ENCODE data around the gene ART4.

Gene ART4

DNA sequence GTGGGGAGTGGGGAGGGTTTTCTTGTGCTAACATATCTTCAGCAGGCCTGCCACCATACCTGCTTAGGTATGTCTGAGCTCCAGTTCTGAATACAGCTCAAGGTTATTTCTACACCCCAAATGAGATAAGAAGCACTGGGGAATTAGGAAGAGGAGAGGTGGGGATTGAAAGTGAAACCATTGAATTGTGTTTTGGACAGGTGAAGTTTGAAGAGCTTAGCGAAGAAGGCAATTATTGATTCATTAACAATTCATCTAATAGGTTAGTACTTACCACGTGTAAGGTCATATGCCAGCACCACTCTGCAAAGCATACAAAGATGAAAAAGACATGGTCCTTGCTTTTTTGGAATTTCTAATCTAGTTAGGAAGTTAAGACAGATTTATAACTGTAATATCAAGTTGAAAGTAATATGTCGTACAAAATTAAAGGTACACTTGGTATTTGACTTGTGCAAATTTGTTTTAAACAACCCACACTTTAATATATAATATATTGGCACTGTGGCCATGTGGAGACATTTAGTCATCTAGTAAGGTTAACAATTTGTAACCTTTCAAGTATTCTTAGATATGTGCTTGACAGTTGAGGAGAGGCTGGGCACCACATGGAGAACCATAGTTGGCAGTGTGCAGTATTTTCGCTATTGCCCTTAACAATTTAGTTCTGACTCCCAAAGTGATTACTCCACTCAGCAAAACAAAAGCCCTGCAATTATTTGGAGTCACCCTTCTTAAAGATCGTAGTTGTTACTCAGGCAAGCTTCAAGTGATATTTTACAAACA is 33.0 kb downstream of the ART4 start:
- no peak for DNase-seq (ENCODE audit: low spot score)

DNA sequence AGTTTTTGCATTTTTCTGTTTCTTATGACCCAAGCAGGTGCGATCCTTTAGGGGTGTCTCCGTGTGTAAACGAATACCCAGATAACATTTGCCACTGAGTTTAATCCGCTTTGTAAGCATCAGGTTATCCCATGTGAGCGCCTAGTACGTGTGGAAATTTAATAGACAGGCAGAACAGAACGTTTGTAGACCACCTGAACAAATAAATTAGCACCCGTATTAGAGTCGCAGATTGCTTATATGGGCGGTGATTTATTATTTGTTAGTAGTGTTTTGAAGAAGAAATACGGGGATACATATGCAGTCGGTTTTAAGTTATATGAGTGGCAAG is 39.5 kb downstream of the ART4 start:
- no peak for DNase-seq (ENCODE audit: low spot score)

DNA sequence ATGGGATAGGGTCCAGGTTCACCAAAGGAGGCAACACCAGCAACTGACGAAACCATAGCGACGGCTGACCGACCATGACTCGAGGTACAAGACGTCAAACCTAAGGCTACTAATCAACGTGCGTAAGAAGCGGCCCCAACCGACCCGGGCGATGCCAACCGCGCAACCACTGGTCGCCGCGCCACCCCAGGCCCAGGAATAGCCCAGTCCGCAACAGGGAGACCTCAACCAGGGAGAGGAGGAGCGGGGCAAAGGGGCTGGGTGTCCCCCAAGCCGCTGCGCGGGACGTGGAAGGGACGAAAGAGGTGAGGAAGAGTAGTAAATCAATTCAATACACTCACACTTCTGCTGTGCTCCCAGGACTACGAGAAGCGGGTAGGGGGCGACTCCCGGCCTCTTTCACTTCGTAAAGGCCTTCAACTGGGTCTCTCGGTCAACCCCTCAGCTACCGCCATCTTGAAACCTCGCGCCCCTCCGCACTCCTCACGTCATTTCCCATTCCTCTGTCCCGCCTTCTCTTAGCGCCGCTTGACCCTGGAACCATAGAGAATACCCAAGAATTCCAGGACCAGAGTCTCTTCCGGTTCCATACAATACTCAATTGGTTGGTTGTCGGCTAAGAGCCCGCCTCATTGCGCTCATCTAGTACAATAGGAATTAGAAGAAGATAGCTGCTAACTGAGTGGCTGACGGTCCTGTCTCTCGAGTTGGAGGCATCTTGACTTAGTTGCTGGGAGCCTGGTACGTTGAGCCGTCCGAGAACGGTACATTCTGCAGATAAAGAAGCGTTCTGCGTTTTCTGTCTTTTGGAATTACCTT is 40.1 kb downstream of the ART4 start, which contains the start of the genes C12orf60 and WBP11:
Gene C12orf60, plus strand, starts transcription at position 660 of the 819 bp plus-strand sequence. CDS start 19,266 bp downstream, outside the sequence.
Gene WBP11, minus strand, starts transcription at position 468 of the 819 bp plus-strand sequence. CDS start 2,095 bp downstream, outside the sequence.
- peak; percentile 89 for DNase-seq (ENCODE audit: low spot score)

DNA sequence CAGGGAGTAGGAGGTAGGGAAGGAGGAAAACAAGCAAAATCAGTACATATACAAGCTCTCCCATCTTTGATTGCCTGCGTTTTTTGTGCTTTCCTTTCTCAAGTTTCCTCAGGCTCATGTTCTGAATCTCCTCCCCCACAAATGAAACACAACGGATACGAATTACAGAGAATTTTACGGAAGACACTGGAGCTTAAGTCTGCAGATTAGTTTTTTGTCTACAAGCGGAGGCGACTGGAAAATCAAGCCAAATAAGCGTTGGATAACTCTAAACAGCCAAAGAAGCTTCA is 40.7 kb downstream of the ART4 start:
- DNase-seq (ENCODE audit: low spot score), result no peak

DNA sequence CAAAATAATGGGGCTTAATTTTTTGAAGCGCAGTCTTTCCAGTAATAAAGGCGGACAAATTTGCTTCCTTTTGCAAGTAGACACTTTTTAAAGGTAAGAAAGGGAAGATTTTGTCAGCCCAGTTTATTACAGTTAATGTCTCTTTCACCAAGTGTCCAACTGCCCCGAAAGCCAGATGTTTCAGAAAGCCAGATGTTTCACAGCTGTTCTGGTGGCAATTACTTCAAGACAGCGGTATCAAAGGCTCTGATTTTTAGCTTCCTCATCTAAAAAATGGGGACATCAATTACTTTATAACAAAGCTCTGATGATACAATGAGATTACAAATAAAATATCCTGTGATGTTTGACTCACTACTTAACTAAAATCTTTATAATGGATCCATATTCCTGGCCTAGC is 41.1 kb downstream of the ART4 start:
- no peak for DNase-seq (ENCODE audit: low spot score)

DNA sequence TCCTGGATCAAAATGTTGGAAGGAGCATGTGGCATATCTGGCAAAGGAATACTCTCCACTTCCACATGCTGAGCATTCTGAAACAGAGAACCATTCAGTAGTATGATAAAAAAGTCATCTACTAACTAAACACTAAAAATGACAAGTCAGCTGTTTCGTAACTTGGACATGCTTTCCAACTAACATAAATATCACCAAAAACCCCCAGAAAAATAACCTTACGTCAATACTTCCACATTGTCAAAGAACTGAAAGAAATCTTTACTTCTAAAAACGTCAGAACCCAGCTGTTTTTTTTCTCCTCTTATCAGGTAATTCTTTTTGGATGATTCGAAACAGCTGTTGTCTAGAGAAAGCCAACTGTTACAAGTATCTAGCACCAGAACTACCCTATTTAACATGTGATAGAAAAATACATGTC is 48.3 kb downstream of the ART4 start:
- no peak for DNase-seq (ENCODE audit: low spot score)

DNA sequence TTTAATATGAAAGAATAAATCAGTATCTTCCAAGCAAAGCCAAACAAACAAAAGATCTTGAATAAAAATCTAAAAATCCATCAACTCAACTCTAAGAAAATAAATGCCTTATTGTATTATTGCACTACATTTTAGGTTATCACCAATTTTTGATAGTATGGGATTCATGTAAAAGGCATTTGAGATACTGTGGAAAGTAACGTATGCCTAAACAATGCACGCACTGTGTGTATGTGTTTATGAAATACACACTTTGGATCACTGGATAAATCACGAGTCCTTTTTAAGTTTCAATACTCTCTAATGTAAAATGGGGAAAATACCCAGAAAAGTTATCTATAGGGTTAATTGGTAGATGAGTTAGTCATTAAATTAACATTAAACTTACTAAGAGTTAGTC is 57.8 kb downstream of the ART4 start:
- no peak for DNase-seq (ENCODE audit: low spot score)

DNA sequence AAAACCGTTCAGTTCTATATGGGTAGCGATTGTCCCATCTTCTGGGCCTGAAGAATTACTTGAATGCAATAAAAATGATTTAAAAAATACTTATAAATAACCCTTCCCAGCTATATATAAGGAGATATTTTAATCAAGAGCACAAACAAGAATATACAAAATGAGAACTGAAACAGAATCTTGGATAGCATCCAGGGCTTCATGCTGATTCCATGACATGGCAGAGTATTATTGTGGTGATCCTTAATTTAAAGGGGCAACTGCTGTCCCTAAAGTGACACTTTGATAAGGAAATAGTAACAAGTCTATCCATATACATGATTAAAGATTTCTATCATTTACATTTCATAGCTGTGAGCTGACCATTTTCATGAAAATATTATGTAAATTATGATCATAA is 58.9 kb downstream of the ART4 start:
- no peak for DNase-seq (ENCODE audit: low spot score)

DNA sequence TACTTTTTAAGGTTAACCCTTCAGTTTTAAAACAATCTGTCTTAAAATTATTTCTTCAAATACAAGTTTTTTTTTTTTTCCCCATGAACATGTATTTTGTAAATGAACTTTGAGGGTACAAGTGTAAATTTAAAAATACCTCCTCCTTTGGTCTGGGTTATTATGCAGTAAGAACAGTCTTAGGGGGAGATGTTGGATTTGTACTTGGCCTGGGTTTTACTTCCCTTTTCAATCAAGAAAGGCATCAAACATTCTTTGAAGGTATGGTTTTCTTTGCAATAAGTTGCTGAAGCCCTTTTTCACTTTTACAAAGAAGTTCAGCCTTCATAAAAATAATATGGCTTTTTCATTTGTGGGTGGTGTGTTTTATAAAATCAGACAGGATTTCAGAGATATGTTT is 60.6 kb downstream of the ART4 start:
- no peak for DNase-seq (ENCODE audit: low spot score)

DNA sequence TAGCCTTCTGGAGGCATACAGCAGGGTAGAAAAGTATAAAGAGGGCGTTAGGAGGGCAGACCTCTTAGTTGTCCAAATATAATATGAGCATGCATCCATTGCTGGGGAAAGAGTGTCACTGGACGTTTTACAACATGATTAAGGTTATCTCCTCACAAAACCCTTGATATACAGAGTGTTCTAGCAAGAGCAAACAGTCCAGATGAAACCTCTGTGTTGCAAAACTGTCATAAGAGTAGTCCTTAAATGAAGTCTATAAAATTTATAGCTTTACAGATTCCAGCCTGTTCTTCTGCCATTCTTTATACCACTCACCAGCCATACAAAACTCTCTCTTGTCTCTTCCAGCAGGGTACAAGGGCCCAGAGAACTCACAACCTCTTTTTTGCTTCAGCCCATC is 61.8 kb downstream of the ART4 start:
- DNase-seq (ENCODE audit: low spot score), result no peak

DNA sequence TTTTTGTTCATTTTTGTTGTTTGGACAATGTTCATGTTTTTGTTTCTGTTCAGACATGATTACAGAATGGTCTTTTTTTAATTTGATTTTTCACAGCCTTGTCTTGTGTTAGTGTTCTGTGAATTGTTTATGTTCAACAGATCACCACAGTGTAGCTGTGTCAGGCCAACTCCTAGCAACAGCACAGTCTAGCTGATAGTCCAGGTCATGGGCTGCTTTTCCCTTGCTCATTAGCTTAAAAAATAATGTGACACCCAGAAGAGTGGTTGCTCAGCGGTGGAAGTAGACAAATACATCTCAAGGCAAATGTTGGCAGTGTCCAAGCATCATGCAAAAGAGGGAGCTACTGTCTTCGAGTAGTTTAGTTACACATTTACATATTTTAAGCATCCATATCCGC is 62.5 kb downstream of the ART4 start:
- no peak for DNase-seq (ENCODE audit: low spot score)

DNA sequence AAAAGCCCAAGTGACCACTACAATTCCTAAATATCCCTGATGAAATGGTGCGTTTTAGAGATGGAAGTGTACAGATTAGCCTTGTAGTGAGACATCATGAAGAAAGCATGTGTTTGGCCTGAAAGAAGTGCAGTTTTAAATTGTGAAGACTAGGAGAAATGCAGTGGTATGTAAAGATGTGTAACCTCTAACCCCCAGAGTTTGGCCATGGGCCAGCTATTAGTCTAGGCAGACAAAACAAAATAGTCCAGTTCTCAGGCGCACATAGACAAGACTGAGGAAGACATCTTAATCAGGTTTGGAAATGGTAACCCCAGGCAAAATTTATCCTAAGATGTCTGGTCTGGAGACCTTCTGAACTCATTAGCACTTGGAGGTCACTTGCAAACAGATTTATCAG is 63.5 kb downstream of the ART4 start:
- DNase-seq (ENCODE audit: low spot score), result no peak

DNA sequence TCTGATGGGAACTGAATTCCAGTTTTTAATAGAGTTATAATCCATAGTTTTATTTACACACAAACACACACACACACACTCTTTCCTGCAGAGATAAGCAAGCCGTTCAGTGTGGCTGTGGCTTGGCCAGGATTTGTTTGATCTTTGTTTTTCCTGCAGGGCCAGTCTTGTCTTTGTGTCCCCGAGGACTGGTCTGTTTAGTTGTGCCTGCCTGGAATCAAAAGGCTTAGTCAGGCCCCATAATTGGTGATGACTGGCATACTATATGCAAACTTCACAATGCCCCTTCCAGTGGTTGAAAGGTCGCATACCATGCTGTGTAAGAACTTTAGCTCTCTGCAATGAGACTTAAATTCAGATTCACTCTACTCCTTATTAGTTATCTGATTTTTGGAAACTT is 66.1 kb downstream of the ART4 start:
- DNase-seq (ENCODE audit: low spot score), result no peak

DNA sequence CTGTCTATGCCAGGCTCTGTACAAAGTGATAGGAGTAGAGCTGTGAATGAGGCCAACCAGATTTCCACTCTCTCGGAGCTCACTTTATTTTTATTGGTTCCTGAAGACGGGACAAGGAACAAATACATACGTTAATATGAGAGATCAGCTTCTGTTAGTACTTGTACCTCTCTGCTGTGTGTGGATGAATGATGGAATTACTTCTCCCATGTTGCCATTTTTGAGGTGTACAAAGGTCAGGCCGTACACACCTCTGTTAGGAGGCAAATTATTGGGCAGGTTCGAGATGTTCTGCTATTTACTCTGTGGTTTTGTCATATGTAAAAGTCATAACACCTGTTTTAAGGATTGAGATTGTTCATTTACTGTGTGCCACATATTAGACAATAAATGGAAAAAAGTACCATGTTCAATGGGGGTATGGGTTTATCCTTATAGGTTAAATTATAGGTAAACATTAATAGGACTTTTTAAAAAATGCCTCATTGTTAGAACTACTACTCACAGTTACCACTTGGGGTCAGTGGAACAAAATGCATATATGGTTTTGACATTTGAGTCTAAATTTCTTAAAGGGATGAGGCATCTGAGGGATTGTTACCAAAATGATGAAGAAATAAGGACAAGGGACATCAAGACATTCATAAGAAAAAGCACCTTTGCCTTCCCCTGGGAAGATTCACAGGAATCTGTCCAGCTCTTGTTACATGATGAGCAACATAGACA is 66.9 kb downstream of the ART4 start:
- DNase-seq (ENCODE audit: low spot score), result no peak

DNA sequence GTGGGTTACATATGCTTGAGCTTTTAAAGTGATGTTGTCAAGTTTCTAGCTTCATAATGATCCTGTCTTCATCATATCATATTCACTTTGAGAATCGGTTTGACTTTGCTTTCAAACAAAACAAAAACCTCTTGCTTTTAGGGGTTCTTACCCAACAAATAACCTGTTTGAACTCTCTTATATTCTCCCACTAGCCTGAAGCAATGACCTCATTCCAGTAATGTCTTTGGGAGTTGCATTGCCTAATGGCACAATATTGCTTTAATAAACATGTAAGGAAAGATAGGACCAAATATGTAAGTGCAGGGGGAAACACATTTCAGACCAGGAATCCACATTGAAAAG is 67.7 kb downstream of the ART4 start:
- DNase-seq (ENCODE audit: low spot score), result no peak
